Measurements from ENCODE around the gene FARP2.

- no peak for TF ChIP-seq POLR2AphosphoS5 (IDR thresholded peaks at IDR 0.05)
- no peak for TF ChIP-seq CTCF (IDR thresholded peaks at IDR 0.05)
- TF ChIP-seq EP300 (IDR thresholded peaks at IDR 0.05; ENCODE audit: low read depth) = no peak
These were observed 7.3 kb downstream of the FARP2 start for GRCh38 chr2:241363426-241363825.
